Measurements from ENCODE around the gene OARD1. TPM values are rescaled to one million over a fixed set of nuclear protein-coding genes. Genes with fewer than 3 reads are reported as not detected.

Gene OARD1
- total and polyA plus RNA-seq, 10 of the 15 experiments (the other 5 are each of a cell fraction or from before 2014, with no cell fraction given), result 19.0 to 63.5 (median 43.6) TPM

DNA sequence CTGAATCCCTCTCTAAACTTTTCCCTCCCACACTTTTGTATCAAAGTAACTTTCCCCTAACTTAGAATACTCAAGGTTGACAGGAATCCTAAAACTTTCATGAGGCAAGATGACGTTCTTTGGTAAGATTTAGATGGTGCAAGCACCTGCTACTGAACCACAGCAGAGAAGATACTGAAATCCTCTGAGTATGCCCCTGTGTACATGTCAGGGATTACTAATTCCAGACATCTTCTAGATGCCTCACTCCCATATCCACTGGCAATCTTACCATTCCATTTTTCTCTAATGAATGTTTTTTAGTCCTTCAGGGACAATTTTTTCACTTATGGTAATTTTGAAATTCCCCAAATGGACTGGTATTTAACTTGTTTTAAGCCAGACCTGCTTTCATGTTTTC is 10.1 kb downstream of the OARD1 start:
- Histone ChIP-seq H3K36me3 (ENCODE audit: control insufficient read depth in 2 of 2, insufficient read depth in 2 of 2, low read length in 1 of 2) (peaks cover 0 to 8% of the 10 kb centered on the region in 2 experiments; a peak in 2 of 4 replicates), H3K9me3 (replicated peaks; ENCODE audit: control insufficient read depth, insufficient read depth, low read length) (no peaks in the 10 kb centered on the region), H2AFZ (ENCODE audit: control insufficient read depth, low read depth, low read length) (no peak overlapping the region), H3K4me3 (no peak overlapping the region), H3K27me3 (replicated peaks in 1 of 2; ENCODE audit: control insufficient read depth in 2 of 2, insufficient read depth in 2 of 2, low read length in 1 of 2) (no peaks in the 10 kb centered on the region), H3K79me2 (ENCODE audit: control insufficient read depth, insufficient read depth, low read length) (no peaks in the 10 kb centered on the region), H4K20me1 (ENCODE audit: control insufficient read depth, insufficient read depth) (no peaks in the 10 kb centered on the region), H3K4me2 (ENCODE audit: control insufficient read depth, insufficient read depth) (no peak overlapping the region), H3K9ac (ENCODE audit: control insufficient read depth, insufficient read depth, low read length) (no peak overlapping the region), H3K4me1 (ENCODE audit: control insufficient read depth, insufficient read depth, low read length) (no peaks in the 10 kb centered on the region), H3K27ac (ENCODE audit: control insufficient read depth, insufficient read depth) (no peak overlapping the region)
- TF ChIP-seq NR2F1 (conservative IDR thresholded peaks at IDR 0.05) (no peak), STAT3 (IDR thresholded peaks at IDR 0.05; ENCODE audit: low read depth, low read length) (no peak), ZNF384 (IDR thresholded peaks at IDR 0.05; ENCODE audit: borderline replicate concordance, low read depth, low read length) (no peak), SIN3A (IDR thresholded peaks at IDR 0.05; ENCODE audit: low read depth, low read length) (no peak), YBX1 (IDR thresholded peaks at IDR 0.05) (no peak)
- SMC1A ChIA-PET (ENCODE audit: uncharacterized antibody, unreplicated experiment), result interaction anchor here (1.3 kb wide), 1 partner anchor 22 kb away, joined by 3 read pairs; no protein-coding TSS in a partner anchor
- intact Hi-C loops (cut with micrococcal nuclease; ENCODE audit: unreplicated experiment) (no loop called here), in situ Hi-C loops (cut with MboI) (no loop called here)
- DNase-seq (ENCODE audit: low read depth, low spot score) (no peak), FAIRE-seq (no peak), ATAC-seq (no peak)
- RAD21 ChIA-PET (ENCODE audit: unreplicated experiment), result no interaction called here
- no TSS peak for BruUV-seq (replicated peaks)
- POLR2A ChIA-PET, result no interaction called here
- WGBS (ENCODE audit: insufficient coverage, insufficient replicate concordance, low lambda C conversion rate, missing lambda C conversion rate), result 100% methylated on average over 1 of the region's 1 CpG
- CTCF ChIA-PET, result interaction anchor here (1.5 to 2.0 kb wide), 2 partner anchors 22 to 23 kb away, joined by 4 to 9 read pairs; partner anchors contain the start of gene UNC5CL

DNA sequence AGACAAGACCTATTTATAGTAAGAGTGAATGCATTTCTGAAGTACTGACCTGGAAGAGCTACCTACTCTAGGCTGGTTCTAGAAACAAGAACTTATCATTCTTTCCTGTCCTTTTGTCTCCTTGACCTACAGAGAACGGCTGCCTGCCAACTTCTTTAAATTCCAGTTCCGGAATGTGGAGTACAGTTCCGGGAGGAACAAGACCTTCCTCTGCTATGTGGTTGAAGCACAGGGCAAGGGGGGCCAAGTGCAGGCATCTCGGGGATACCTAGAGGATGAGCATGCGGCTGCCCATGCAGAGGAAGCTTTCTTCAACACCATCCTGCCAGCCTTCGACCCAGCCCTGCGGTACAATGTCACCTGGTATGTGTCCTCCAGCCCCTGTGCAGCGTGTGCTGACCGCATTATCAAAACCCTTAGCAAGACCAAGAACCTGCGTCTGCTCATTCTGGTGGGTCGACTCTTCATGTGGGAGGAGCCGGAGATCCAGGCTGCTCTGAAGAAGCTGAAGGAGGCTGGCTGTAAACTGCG is 10.9 kb downstream of the OARD1 start:
- no peak overlapping the region for H2AFZ ChIP-seq (ENCODE audit: control insufficient read depth, low read depth, low read length)
- FAIRE-seq (no peak), DNase-seq (ENCODE audit: low read depth, low spot score) (no peak), ATAC-seq (no peak)
- intact Hi-C loops (cut with micrococcal nuclease; ENCODE audit: unreplicated experiment) (no loop called here), in situ Hi-C loops (cut with MboI) (no loop called here)
- no peak for TF ChIP-seq GABPA (IDR thresholded peaks at IDR 0.05; ENCODE audit: low read depth)
- TF ChIP-seq NRF1 (conservative IDR thresholded peaks at IDR 0.05; ENCODE audit: low read depth, low read length), result no peak
- no peak for TF ChIP-seq E2F8 (IDR thresholded peaks at IDR 0.05; ENCODE audit: low read depth, partially characterized antibody)
- TF ChIP-seq RUNX3 (IDR thresholded peaks at IDR 0.05; ENCODE audit: low read length), result no peak
- no peak for TF ChIP-seq CHD1 (IDR thresholded peaks at IDR 0.05; ENCODE audit: low read depth, low read length)
- no peak for TF ChIP-seq NFXL1 (IDR thresholded peaks at IDR 0.05; ENCODE audit: borderline replicate concordance)
- TF ChIP-seq RAD51 (IDR thresholded peaks at IDR 0.05), result no peak
- TF ChIP-seq RAD21 (IDR thresholded peaks at IDR 0.05; ENCODE audit: insufficient read depth, low read depth, low read length), result no peak
- no peak for TF ChIP-seq ETV6 (conservative IDR thresholded peaks at IDR 0.05 in 1 of 2, IDR thresholded peaks at IDR 0.05 in 1 of 2; ENCODE audit: borderline replicate concordance in 1 of 2, low read depth in 1 of 2)
- no peak for TF ChIP-seq POLR2A (IDR thresholded peaks at IDR 0.05; ENCODE audit: low read depth, low read length)
- WGBS (ENCODE audit: insufficient coverage, insufficient replicate concordance, low lambda C conversion rate, missing lambda C conversion rate), result 94% methylated on average over 13 of the region's 13 CpGs
- H3K9ac ChIP-seq (ENCODE audit: control insufficient read depth, insufficient read depth, low read length), result no peak overlapping the region
- BruUV-seq (replicated peaks), result no TSS peak
- H3K27ac ChIP-seq (ENCODE audit: control insufficient read depth, insufficient read depth), result no peak overlapping the region
- RAD21 ChIA-PET (ENCODE audit: unreplicated experiment), result no interaction called here
- H4K20me1 ChIP-seq (ENCODE audit: control insufficient read depth, insufficient read depth), result no peaks in the 10 kb centered on the region
- H3K4me3 ChIP-seq, result no peak overlapping the region
- no peak overlapping the region for H3K4me2 ChIP-seq (ENCODE audit: control insufficient read depth, insufficient read depth)
- H3K27me3 ChIP-seq (replicated peaks in 1 of 2; ENCODE audit: control insufficient read depth in 2 of 2, insufficient read depth in 2 of 2, low read length in 1 of 2), result no peaks in the 10 kb centered on the region
- H3K79me2 ChIP-seq (ENCODE audit: control insufficient read depth, insufficient read depth, low read length), result no peaks in the 10 kb centered on the region
- H3K9me3 ChIP-seq (replicated peaks; ENCODE audit: control insufficient read depth, insufficient read depth, low read length), result no peaks in the 10 kb centered on the region
- POLR2A ChIA-PET, result interaction anchor here (0.7 to 1.1 kb wide), 2 partner anchors 9 to 1162 kb away, joined by 3 to 6 read pairs; no protein-coding TSS in a partner anchor
- peaks cover 0 to 7% of the 10 kb centered on the region in 2 experiments; a peak in 2 of 4 replicates for H3K36me3 ChIP-seq (ENCODE audit: control insufficient read depth in 2 of 2, insufficient read depth in 2 of 2, low read length in 1 of 2)
- CTCF ChIA-PET, result interaction anchor here (1.1 kb wide), 1 partner anchor 16 kb away, joined by 3 read pairs; no protein-coding TSS in a partner anchor
- SMC1A ChIA-PET (ENCODE audit: uncharacterized antibody, unreplicated experiment), result no interaction called here
- H3K4me1 ChIP-seq (ENCODE audit: control insufficient read depth, insufficient read depth, low read length), result no peaks in the 10 kb centered on the region

Data from GM12878 (cell line).